Neural cell (in vitro differentiated cells): ENCODE results near the gene CCDC136. TPM values are rescaled to one million over a fixed set of nuclear protein-coding genes. Genes with fewer than 3 reads are reported as not detected.

Experiments used
- H2AFZ ChIP-seq: fragments of 200-600, 300-800 bp; sonication (generic), shearing (Covaris generic); 2 replicates; pipeline ENCODE4 v1.6.0; 2014; ENCODE audit warnings: low read depth, mild to moderate bottlenecking, antibody characterized with exemption, low read length, moderate library complexity
- H3F3A ChIP-seq: fragments of 200-600 bp; shearing (Covaris generic); 2 replicates; pipeline ENCODE4 v1.6.1; 2016; ENCODE audit warnings: mild to moderate bottlenecking, moderate library complexity, mixed read lengths, antibody characterized with exemption, low read length; ENCODE audit not compliant: insufficient read depth, poor library complexity, severe bottlenecking
- H3K27ac ChIP-seq: fragments of 200-600, 300-800 bp; sonication (generic), shearing (Covaris generic); 2 replicates; pipeline ENCODE4 v1.5.1; 2014; ENCODE audit warnings: mild to moderate bottlenecking, low read length, moderate library complexity
- H3K27me3 ChIP-seq: fragments of 300-800, 200-600 bp; sonication (generic), shearing (Covaris generic); 2 replicates; pipeline ENCODE4 v1.6.0; 2014; ENCODE audit warnings: mild to moderate bottlenecking, low read depth, low read length, moderate library complexity; ENCODE audit not compliant: insufficient read depth
- H3K36me3 ChIP-seq: fragments of 300-800, 200-600 bp; sonication (generic), shearing (Covaris generic); 2 replicates; pipeline ENCODE4 v1.5.1; 2014; ENCODE audit warnings: mild to moderate bottlenecking, antibody characterized with exemption, low read length, moderate library complexity; ENCODE audit not compliant: insufficient read depth
- H3K4me2 ChIP-seq: fragments of 300-800, 200-600 bp; sonication (generic), shearing (Covaris generic); 2 replicates; pipeline ENCODE4 v1.6.0; 2014; ENCODE audit warnings: mild to moderate bottlenecking, low read length
- H3K4me3 ChIP-seq: fragments of 300-800, 200-600 bp; sonication (generic), shearing (Covaris generic); 2 replicates; pipeline ENCODE4 v1.5.1; 2014; ENCODE audit warnings: mild to moderate bottlenecking, low read length, moderate library complexity
- H3K79me2 ChIP-seq: fragments of 200-600 bp; shearing (Covaris generic); replicated peaks from 2 replicates; pipeline ENCODE4 v1.6.0; 2014; ENCODE audit warnings: mild to moderate bottlenecking, low read length, moderate library complexity; ENCODE audit not compliant: insufficient read depth
- H3K9ac ChIP-seq: fragments of 300-800, 200-600 bp; sonication (generic), shearing (Covaris generic); 2 replicates; pipeline ENCODE4 v1.6.1; 2016; ENCODE audit warnings: mild to moderate bottlenecking, low read length, mixed read lengths
- H3K9me2 ChIP-seq: fragments of 200-600 bp; shearing (Covaris generic); 2 replicates; pipeline ENCODE4 v1.6.1; 2016; ENCODE audit warnings: mild to moderate bottlenecking, low read length, mixed read lengths; ENCODE audit not compliant: insufficient read depth
- H3K9me3 ChIP-seq: fragments of 200-600, 300-800 bp; sonication (generic), shearing (Covaris generic); 2 replicates; pipeline ENCODE4 v1.6.1; 2016; ENCODE audit warnings: mild to moderate bottlenecking, mixed run types, low read length, moderate library complexity, mixed read lengths
- H4K20me1 ChIP-seq: fragments of 200-600 bp; shearing (Covaris generic); 2 replicates; pipeline ENCODE4 v1.6.1; 2016; ENCODE audit warnings: mild to moderate bottlenecking, mixed run types; ENCODE audit not compliant: insufficient read depth
- CTCF ChIP-seq: fragments of 450-650 bp; IDR thresholded peaks from 2 replicates; pipeline ENCODE4 v1.5.1; 2014; ENCODE audit warnings: antibody characterized with exemption, mild to moderate bottlenecking, moderate library complexity; ENCODE audit not compliant: poor library complexity, severe bottlenecking
- EP300 ChIP-seq: fragments of 450-650 bp; conservative IDR thresholded peaks from 2 replicates; pipeline ENCODE4 v1.6.1; 2014; ENCODE audit warnings: antibody characterized with exemption, mild to moderate bottlenecking, moderate library complexity; ENCODE audit not compliant: poor library complexity, severe bottlenecking
- MXI1 ChIP-seq: fragments of 450-650 bp; conservative IDR thresholded peaks from 2 replicates; pipeline ENCODE4 v1.6.1; 2014; ENCODE audit warnings: antibody characterized with exemption, mild to moderate bottlenecking; ENCODE audit not compliant: poor library complexity, severe bottlenecking
- POLR2AphosphoS5 ChIP-seq: IDR thresholded peaks from 2 replicates; pipeline ENCODE4 v1.6.1; 2012
- RAD21 ChIP-seq: fragments of 450-650 bp; conservative IDR thresholded peaks from 2 replicates; pipeline ENCODE4 v1.6.1; 2014; ENCODE audit warnings: antibody characterized with exemption, mild to moderate bottlenecking, moderate library complexity
- REST ChIP-seq: IDR thresholded peaks from 2 replicates; pipeline ENCODE4 v1.6.1; 2012; ENCODE audit warnings: borderline replicate concordance
- SMC3 ChIP-seq: fragments of 450-650 bp; conservative IDR thresholded peaks from 2 replicates; pipeline ENCODE4 v1.6.1; 2014; ENCODE audit warnings: antibody characterized with exemption, mild to moderate bottlenecking, moderate library complexity; ENCODE audit not compliant: poor library complexity
- TAF1 ChIP-seq: IDR thresholded peaks from 2 replicates; pipeline ENCODE4 v1.6.1; 2012; ENCODE audit warnings: low read depth
- polyA plus RNA-seq: library from polyadenylated mRNA; depleted of rRNA; stranded (reverse); fragments of >200 nt; gene quantifications from 2 replicates; pipeline ENCODE4 v1.2.3, GENCODE V29; 2014

Gene CCDC136
- polyA plus RNA-seq, 1 donor from 2014 or later: 42.5 TPM

- TF ChIP-seq MXI1 (no peak), POLR2AphosphoS5 (no peak)
- no peak overlapping the region for H2AFZ ChIP-seq
- no peaks in the 10 kb centered on the region for H3K9me2 ChIP-seq
- H3K4me2 ChIP-seq: no peak overlapping the region
- no peaks in the 10 kb centered on the region for H4K20me1 ChIP-seq
- no peaks in the 10 kb centered on the region for H3F3A ChIP-seq
- H3K27me3 ChIP-seq: no peaks in the 10 kb centered on the region
- H3K9ac ChIP-seq: no peak overlapping the region
- H3K36me3 ChIP-seq: no peaks in the 10 kb centered on the region
- no peaks in the 10 kb centered on the region for H3K9me3 ChIP-seq
- H3K79me2 ChIP-seq: no peaks in the 10 kb centered on the region
- no peak overlapping the region for H3K27ac ChIP-seq
- no peak overlapping the region for H3K4me3 ChIP-seq
Measured at GRCh38 chr7:128847721-128848211, 56.0 kb downstream of the CCDC136 start.

- TF ChIP-seq SMC3: no peak
- TF ChIP-seq REST: no peak
- no peak for TF ChIP-seq RAD21
- TF ChIP-seq MXI1: no peak
- TF ChIP-seq EP300: no peak
- no peak for TF ChIP-seq CTCF
- no peak for TF ChIP-seq TAF1
- Histone ChIP-seq H3F3A (no peaks in the 10 kb centered on the region), H3K9ac (no peak overlapping the region), H3K27me3 (no peaks in the 10 kb centered on the region), H4K20me1 (no peaks in the 10 kb centered on the region), H3K79me2 (no peaks in the 10 kb centered on the region), H2AFZ (no peak overlapping the region), H3K36me3 (no peaks in the 10 kb centered on the region), H3K4me3 (no peak overlapping the region), H3K9me2 (no peaks in the 10 kb centered on the region), H3K9me3 (no peaks in the 10 kb centered on the region), H3K27ac (no peak overlapping the region), H3K4me2 (no peak overlapping the region)
Measured at GRCh38 chr7:128848289-128849155, 56.8 kb downstream of the CCDC136 start.
